Measurements from ENCODE around the gene UROC1. TPM values are rescaled to one million over a fixed set of nuclear protein-coding genes. Genes with fewer than 3 reads are reported as not detected.
A peak's percentile ranks its signal among the peaks of the same experiment; 100 is the strongest.

UROC1 gene
- total and polyA plus RNA-seq, 9 of the 15 experiments (the other 6 are each of a cell fraction or from before 2014, with no cell fraction given): not detected

DNA sequence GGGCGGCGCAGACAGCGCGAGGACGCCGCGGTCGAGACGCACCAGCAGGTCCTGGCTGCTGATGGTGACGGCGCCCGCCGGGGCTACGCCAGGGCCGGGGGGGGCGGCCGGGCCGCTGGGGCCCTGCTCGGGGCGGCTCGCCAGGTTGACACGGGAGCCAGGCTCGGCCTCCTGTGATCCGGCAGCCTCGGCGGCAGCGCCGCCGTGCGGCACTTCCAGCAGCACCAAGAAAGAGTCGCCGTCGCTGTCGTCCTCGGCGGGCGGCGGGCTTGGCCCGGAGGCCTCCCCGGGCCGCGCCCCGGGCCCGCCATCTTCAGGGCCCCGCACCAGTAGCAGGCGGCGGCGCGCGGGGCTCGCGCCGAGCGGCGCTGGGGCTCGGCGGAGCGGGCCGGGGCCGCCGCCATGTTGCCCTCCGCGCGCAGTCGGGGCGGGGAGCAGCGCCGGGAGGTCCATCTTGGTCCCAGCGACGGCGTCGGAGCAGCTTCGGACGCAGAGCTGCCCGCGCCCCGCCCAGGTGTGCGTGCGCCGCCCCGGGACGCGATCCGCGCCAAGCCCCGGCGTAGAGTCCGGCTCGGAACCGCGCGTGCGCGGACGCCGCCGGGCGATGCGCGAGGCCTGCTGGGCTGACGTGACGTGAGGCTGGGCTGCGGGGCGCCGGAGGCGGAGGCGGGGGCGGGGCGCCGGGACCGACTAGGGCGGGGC is 42.0 kb downstream of the UROC1 start, which contains the start of gene ZXDC (continued):
- TF ChIP-seq ZNF395 (CRISPR knock-in tag; IDR thresholded peaks at IDR 0.05) (no peak), SMARCA5 (IDR thresholded peaks at IDR 0.05) (no peak), YY1 (IDR thresholded peaks at IDR 0.05; ENCODE audit: borderline replicate concordance in 1 of 3, control insufficient read depth in 1 of 3, extremely low read depth in 1 of 3, insufficient read depth in 3 of 3, insufficient read length in 1 of 3, insufficient replicate concordance in 2 of 3, low read depth in 1 of 3, low read length in 2 of 3) (peak; percentile 61 to 80 (median 79)), SRSF3 (IDR thresholded peaks at IDR 0.05; ENCODE audit: insufficient read depth, low read length) (no peak), HNRNPLL (IDR thresholded peaks at IDR 0.05; ENCODE audit: low read depth, low read length, poor library complexity, severe bottlenecking) (peak; percentile 37), ZNF143 (CRISPR knock-in tag; IDR thresholded peaks at IDR 0.05) (no peak), NR3C1 (CRISPR knock-in tag; IDR thresholded peaks at IDR 0.05) (no peak), DDX20 (tag; IDR thresholded peaks at IDR 0.05; ENCODE audit: low read depth) (no peak), ATF7 (IDR thresholded peaks at IDR 0.05) (no peak; the same call in 1 of the 2 replicates), ZNF639 (CRISPR knock-in tag; conservative IDR thresholded peaks at IDR 0.05 in 1 of 2, IDR thresholded peaks at IDR 0.05 in 1 of 2) (peak in 1 of 2 experiments; percentile 89; a peak in 2 of 4 replicates), GMEB1 (CRISPR knock-in tag; IDR thresholded peaks at IDR 0.05) (peak; percentile 82)
- TF ChIP-seq, protein P1, sequence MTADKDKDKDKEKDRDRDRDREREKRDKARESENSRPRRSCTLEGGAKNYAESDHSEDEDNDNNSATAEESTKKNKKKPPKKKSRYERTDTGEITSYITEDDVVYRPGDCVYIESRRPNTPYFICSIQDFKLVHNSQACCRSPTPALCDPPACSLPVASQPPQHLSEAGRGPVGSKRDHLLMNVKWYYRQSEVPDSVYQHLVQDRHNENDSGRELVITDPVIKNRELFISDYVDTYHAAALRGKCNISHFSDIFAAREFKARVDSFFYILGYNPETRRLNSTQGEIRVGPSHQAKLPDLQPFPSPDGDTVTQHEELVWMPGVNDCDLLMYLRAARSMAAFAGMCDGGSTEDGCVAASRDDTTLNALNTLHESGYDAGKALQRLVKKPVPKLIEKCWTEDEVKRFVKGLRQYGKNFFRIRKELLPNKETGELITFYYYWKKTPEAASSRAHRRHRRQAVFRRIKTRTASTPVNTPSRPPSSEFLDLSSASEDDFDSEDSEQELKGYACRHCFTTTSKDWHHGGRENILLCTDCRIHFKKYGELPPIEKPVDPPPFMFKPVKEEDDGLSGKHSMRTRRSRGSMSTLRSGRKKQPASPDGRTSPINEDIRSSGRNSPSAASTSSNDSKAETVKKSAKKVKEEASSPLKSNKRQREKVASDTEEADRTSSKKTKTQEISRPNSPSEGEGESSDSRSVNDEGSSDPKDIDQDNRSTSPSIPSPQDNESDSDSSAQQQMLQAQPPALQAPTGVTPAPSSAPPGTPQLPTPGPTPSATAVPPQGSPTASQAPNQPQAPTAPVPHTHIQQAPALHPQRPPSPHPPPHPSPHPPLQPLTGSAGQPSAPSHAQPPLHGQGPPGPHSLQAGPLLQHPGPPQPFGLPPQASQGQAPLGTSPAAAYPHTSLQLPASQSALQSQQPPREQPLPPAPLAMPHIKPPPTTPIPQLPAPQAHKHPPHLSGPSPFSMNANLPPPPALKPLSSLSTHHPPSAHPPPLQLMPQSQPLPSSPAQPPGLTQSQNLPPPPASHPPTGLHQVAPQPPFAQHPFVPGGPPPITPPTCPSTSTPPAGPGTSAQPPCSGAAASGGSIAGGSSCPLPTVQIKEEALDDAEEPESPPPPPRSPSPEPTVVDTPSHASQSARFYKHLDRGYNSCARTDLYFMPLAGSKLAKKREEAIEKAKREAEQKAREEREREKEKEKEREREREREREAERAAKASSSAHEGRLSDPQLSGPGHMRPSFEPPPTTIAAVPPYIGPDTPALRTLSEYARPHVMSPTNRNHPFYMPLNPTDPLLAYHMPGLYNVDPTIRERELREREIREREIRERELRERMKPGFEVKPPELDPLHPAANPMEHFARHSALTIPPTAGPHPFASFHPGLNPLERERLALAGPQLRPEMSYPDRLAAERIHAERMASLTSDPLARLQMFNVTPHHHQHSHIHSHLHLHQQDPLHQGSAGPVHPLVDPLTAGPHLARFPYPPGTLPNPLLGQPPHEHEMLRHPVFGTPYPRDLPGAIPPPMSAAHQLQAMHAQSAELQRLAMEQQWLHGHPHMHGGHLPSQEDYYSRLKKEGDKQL (CRISPR knock-in tag; IDR thresholded peaks at IDR 0.05; ENCODE audit: borderline replicate concordance): no peak
